HG03175 (cell line): ENCODE measurements around the gene BRD3.

Source experiments
- ATAC-seq: cut with Tn5 transposase; IDR thresholded peaks from one replicate; pipeline ENCODE4 v1.9.1; 2021; ENCODE audit warnings: mild to moderate bottlenecking, moderate library complexity; ENCODE audit not compliant: unreplicated experiment

The BRD3 gene

DNA sequence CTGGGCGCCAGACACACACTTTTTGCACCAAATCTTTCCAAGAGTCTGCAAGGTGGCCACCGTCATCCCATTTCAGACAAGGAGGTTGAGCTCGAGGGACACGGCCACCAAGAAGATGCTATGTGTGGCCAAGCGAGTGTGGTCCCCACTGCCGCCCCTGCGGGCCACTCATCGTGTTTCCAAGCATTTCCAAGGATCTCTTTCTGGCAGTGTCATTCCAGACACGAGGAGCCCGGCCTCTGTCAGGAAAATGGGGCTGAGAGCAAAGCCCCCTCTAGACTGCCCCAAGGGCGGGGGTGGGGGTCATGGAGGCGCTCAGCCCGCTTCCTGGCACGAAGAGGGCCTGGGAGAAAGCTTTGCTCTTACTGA is 86.3 kb downstream of the BRD3 start:
- no peak for ATAC-seq

DNA sequence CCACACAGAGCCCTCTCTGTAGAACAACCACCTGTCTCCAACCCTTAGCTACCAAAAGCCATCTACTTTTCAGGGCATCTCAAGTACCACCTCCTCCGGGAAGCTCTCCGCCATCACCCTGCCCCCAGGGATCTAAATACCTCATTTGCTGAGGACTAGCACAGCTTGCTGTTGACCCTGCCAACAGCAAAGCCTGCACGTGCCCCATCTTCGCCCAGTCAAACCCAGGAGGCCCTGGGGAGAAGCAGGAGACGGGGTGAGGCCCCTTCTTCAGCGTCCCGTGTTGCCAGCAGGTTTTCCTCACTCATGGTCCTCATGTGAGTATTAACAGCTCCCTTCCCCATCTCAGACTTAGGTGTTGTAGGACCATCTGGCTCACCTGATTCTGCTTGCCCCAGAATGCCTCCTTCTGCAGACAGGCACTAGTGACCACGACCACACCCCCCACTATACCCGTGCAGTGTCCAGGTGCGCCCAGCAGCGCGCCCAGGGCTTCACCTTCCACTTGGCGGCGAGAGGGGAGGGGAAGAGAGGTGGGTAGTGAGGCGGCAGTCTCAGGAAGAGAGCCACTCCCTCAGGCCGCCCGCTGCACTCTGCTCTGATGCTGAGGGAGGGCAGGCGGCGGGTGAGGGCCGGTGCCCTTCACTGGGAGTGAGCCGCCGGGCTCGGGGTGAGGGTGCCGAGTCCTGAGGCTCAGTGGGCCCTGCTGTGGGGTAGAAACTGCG is 86.8 kb downstream of the BRD3 start:
- ATAC-seq: no peak
